CD4-positive, CD25-positive, alpha-beta regulatory T cell (primary cell): ENCODE data around the gene LIPJ. TPM values are rescaled to one million over a fixed set of nuclear protein-coding genes. Genes with fewer than 3 reads are reported as not detected.

Experiments used
- ATAC-seq, 2 donors: fragments of 150-1000 bp; cut with Tn5 transposase; one replicate each; pipeline ENCODE4 v1.10.0; 2021; ENCODE audit warnings: low read depth in 2 of 2, moderate number of reproducible peaks in 2 of 2, moderate library complexity in 1 of 2
- DNase-seq, 3 donors: peaks; one replicate each; pipeline versions ENCODE4 v3.0.0 to v3.0.0-alpha.2; 2012 to 2022; ENCODE audit warnings: mixed read lengths in 1 of 3
- H3K27ac ChIP-seq: one replicate; pipeline ENCODE4 v1.7.0; 2013; ENCODE audit warnings: mild to moderate bottlenecking, low read length; ENCODE audit not compliant: insufficient read depth, poor library complexity, severe bottlenecking
- H3K27me3 ChIP-seq: one replicate; pipeline ENCODE4 v1.7.0; 2013; ENCODE audit warnings: low read length; ENCODE audit not compliant: control insufficient read depth, insufficient read depth
- H3K36me3 ChIP-seq: one replicate; pipeline ENCODE4 v1.7.0; 2013; ENCODE audit warnings: mild to moderate bottlenecking, low read length, moderate library complexity; ENCODE audit not compliant: control insufficient read depth, insufficient read depth
- H3K4me1 ChIP-seq: 2 replicates; pipeline ENCODE4 v1.7.0; 2013; ENCODE audit warnings: mild to moderate bottlenecking, low read length; ENCODE audit not compliant: insufficient read depth, control insufficient read depth, poor library complexity, severe bottlenecking
- H3K4me3 ChIP-seq: one replicate; pipeline ENCODE4 v1.7.0; 2013; ENCODE audit warnings: low read depth, mild to moderate bottlenecking, low read length, moderate library complexity
- H3K9me3 ChIP-seq, 2 experiments: 1 replicate in 1 of 2; 2 replicates in 1 of 2; pipeline ENCODE4 v1.7.0; 2013; ENCODE audit warnings: low read length in 2 of 2, mild to moderate bottlenecking in 1 of 2, moderate library complexity in 1 of 2; ENCODE audit not compliant: control insufficient read depth in 2 of 2
- H3K27ac Mint-ChIP-seq, 3 donors: one replicate each; pipeline ENCODE4 v1.8.0; 2020 to 2022; ENCODE audit warnings: mild to moderate bottlenecking in 3 of 3, mixed read lengths in 3 of 3, moderate library complexity in 2 of 3
- H3K27me3 Mint-ChIP-seq: one replicate; pipeline ENCODE4 v1.8.0; 2022; ENCODE audit warnings: mild to moderate bottlenecking, mixed read lengths
- H3K36me3 Mint-ChIP-seq: one replicate; pipeline ENCODE4 v1.8.0; 2020; ENCODE audit warnings: mixed read lengths
- H3K4me1 Mint-ChIP-seq, 4 donors: one replicate each; pipeline ENCODE4 v1.8.0; 2020 to 2022; ENCODE audit warnings: mixed read lengths in 4 of 4, mild to moderate bottlenecking in 1 of 4
- H3K4me3 Mint-ChIP-seq, 4 donors: one replicate each; pipeline ENCODE4 v1.8.0; 2020 to 2022; ENCODE audit warnings: mild to moderate bottlenecking in 4 of 4, mixed read lengths in 4 of 4, moderate library complexity in 3 of 4
- H3K9me3 Mint-ChIP-seq, 7 donors: one replicate each; pipeline ENCODE4 v1.8.0; 2020 to 2022; ENCODE audit warnings: mixed read lengths in 7 of 7, mild to moderate bottlenecking in 3 of 7, moderate library complexity in 2 of 7
- polyA plus RNA-seq, 4 donors: library from polyadenylated mRNA; unstranded; fragments of 300-500 nt; fragmentation: Illumina TruSeq; gene quantifications; one replicate each; pipeline ENCODE4 v1.2.3, GENCODE V29; 2021
- total RNA-seq: library from RNA; stranded (reverse); gene quantifications from one replicate; pipeline ENCODE4 v1.2.3, GENCODE V29; 2022

LIPJ gene
- total and polyA plus RNA-seq, 5 donors from 2014 or later, result not detected

DNA sequence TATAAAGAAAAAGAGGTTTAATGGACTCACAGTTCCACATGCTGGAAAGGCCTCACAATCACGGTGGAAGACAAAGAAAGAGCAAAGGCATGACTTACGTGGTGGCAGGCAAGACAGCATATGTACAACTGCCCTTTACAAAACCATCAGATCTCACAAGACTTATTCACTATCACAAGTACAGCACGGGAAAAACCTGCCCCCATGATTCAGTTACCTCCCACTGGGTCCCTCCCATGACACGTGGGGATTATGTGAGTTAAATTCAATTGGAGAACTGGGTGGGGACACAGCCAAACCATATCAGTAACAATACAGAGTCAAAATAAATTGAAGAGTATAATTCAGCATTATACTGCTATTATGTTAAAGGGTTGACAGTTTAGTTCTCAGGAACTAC lies 41.2 kb upstream of the LIPJ start:
- Mint-ChIP-seq H3K4me3 (no peak overlapping the region), H3K27ac (no peak overlapping the region), H3K4me1 (peaks cover 0 to 2% (median 0%) of the 10 kb centered on the region in 4 donors), H3K9me3 (no peaks in the 10 kb centered on the region), H3K27me3 (no peaks in the 10 kb centered on the region), H3K36me3 (peaks cover 3% of the 10 kb centered on the region)
- Histone ChIP-seq H3K27ac (no peak overlapping the region), H3K4me1 (no peaks in the 10 kb centered on the region), H3K9me3 (no peaks in the 10 kb centered on the region), H3K4me3 (no peak overlapping the region), H3K36me3 (no peaks in the 10 kb centered on the region), H3K27me3 (no peaks in the 10 kb centered on the region)
- DNase-seq, result no peak
- ATAC-seq, result no peak

DNA sequence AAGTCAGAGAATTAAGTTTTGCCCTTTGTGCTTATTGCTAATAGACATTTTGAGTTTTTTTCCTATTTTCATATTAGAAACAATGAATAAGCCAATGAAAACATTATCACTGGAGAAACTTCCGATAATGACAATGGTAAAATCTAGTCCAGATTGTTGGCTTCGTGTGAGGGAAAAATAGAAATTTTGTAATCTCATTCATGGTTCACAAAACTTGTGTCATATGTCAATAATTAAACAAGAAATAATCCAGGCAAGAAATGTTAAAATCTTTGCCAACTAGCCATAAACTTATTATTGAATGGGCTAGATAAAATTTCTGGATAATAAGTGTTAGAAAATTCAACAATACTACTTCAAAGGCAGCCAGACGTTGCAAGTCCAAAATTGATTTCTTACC lies 40.1 kb upstream of the LIPJ start:
- H3K4me3 ChIP-seq, result no peak overlapping the region
- peaks cover 0 to 2% (median 0%) of the 10 kb centered on the region in 4 donors for H3K4me1 Mint-ChIP-seq
- H3K4me1 ChIP-seq, result no peaks in the 10 kb centered on the region
- no peaks in the 10 kb centered on the region for H3K27me3 ChIP-seq
- no peak overlapping the region for H3K27ac Mint-ChIP-seq
- H3K27ac ChIP-seq, result no peak overlapping the region
- peaks cover 3% of the 10 kb centered on the region for H3K36me3 Mint-ChIP-seq
- no peaks in the 10 kb centered on the region for H3K9me3 ChIP-seq
- H3K9me3 Mint-ChIP-seq, result no peaks in the 10 kb centered on the region
- ATAC-seq, result no peak
- H3K4me3 Mint-ChIP-seq, result no peak overlapping the region
- no peaks in the 10 kb centered on the region for H3K36me3 ChIP-seq
- H3K27me3 Mint-ChIP-seq, result no peaks in the 10 kb centered on the region
- DNase-seq, result no peak

DNA sequence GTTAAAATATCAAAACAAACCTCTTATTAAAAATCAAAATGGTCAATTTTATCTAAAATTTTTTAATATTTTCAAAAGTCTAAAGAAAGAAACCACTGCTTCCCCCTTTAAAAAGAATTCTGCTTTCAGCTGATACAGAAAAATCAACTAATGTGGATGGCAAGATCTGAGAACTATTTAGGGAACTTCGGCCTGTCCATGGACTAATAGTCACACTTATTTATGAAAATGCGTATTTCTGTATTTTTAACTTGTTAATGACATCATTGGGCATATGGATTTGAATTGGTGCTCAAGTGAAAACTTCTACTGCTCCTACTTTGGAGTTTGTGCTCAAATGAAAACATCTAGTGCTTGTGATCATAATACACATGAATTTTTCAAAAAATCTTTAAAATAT lies 35.3 kb upstream of the LIPJ start:
- H3K36me3 Mint-ChIP-seq, result peaks cover 3% of the 10 kb centered on the region
- DNase-seq (no peak), ATAC-seq (no peak)
- H3K27me3 Mint-ChIP-seq, result no peaks in the 10 kb centered on the region
- Histone ChIP-seq H3K4me3 (no peak overlapping the region), H3K27ac (no peak overlapping the region), H3K9me3 (no peaks in the 10 kb centered on the region), H3K36me3 (no peaks in the 10 kb centered on the region), H3K27me3 (no peaks in the 10 kb centered on the region), H3K4me1 (no peaks in the 10 kb centered on the region)
- H3K9me3 Mint-ChIP-seq, result no peaks in the 10 kb centered on the region
- no peak overlapping the region for H3K27ac Mint-ChIP-seq
- H3K4me3 Mint-ChIP-seq, result no peak overlapping the region
- no peaks in the 10 kb centered on the region for H3K4me1 Mint-ChIP-seq

DNA sequence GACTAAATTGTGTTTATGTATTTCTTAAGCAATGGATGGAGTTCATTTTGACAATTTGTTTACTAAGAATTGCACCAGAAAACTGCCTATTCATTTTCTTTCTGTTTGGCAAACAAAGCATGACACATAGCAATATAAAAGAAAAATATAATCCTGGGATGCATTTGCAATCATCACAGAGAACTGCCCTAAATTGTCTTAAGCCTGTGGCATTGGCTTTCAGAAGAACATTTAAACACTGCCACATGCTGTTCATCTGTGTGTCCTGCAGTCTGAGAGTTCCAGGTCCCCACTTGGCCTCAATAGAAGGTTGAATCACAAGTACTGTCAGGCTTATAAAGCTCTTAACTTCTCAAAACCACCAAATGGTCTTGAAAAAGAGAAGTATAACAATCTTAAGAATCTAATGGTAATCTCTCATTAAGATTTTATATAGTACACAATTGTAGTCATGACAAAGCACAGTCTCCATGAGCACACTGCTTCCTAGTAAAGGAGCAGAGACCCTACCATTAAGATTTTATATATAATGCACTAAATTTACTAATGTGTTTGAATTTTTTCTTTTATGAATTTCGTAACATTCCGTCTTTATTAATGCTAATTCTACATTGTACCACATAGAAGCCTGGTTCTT lies 33.3 kb upstream of the LIPJ start:
- Histone ChIP-seq H3K4me1 (no peaks in the 10 kb centered on the region), H3K27me3 (no peaks in the 10 kb centered on the region), H3K9me3 (no peaks in the 10 kb centered on the region), H3K27ac (no peak overlapping the region), H3K36me3 (no peaks in the 10 kb centered on the region), H3K4me3 (no peak overlapping the region)
- H3K9me3 Mint-ChIP-seq, result no peaks in the 10 kb centered on the region
- DNase-seq, result peak; percentile 5 to 70 (median 49)
- H3K27me3 Mint-ChIP-seq, result no peaks in the 10 kb centered on the region
- H3K4me1 Mint-ChIP-seq, result no peaks in the 10 kb centered on the region
- H3K27ac Mint-ChIP-seq, result no peak overlapping the region
- H3K4me3 Mint-ChIP-seq, result no peak overlapping the region
- ATAC-seq, result peak in 1 of 2 donors; percentile 71
- no peaks in the 10 kb centered on the region for H3K36me3 Mint-ChIP-seq

DNA sequence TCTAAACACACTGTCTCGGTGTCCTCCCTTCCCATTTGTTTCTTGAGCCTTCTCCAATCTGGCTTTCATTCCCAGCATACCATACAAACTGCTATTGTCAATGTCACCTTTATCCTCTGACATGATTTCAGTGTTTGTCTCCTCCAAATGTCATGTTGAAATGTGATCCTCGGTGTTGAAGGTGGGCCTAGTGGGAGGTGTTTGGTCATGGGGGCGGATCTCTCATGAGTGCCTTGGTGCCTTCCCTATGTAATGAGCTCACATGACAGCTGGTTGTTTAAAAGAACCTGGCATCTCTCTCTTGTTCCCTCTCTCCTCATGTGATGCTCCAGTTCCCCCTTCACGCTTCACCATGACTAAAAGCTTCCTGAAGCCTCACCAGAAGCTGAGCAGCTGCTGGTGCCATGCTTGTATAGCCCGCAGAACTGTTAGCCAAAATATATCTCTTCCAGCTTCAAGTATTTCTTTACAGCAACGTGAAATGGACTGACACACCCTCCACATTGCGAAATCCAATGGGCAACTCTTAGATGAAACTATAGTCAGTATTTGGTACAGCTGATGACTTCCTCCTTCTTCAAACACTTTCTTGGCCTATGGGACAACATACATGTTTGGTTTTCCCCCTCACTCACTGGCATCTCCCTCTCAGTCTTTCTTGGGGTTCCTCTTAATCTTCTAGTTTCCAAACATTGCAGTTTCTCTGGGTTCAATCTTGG lies 31.2 kb upstream of the LIPJ start:
- DNase-seq (no peak), ATAC-seq (no peak)
- H3K27ac Mint-ChIP-seq, result no peak overlapping the region
- no peaks in the 10 kb centered on the region for H3K27me3 ChIP-seq
- peaks cover 0 to 6% (median 2%) of the 10 kb centered on the region in 4 donors for H3K4me1 Mint-ChIP-seq
- no peak overlapping the region for H3K4me3 Mint-ChIP-seq
- no peaks in the 10 kb centered on the region for H3K9me3 Mint-ChIP-seq
- no peak overlapping the region for H3K27ac ChIP-seq
- no peaks in the 10 kb centered on the region for H3K27me3 Mint-ChIP-seq
- no peaks in the 10 kb centered on the region for H3K36me3 Mint-ChIP-seq
- no peaks in the 10 kb centered on the region for H3K9me3 ChIP-seq
- H3K4me3 ChIP-seq, result no peak overlapping the region
- no peaks in the 10 kb centered on the region for H3K36me3 ChIP-seq
- H3K4me1 ChIP-seq, result no peaks in the 10 kb centered on the region

DNA sequence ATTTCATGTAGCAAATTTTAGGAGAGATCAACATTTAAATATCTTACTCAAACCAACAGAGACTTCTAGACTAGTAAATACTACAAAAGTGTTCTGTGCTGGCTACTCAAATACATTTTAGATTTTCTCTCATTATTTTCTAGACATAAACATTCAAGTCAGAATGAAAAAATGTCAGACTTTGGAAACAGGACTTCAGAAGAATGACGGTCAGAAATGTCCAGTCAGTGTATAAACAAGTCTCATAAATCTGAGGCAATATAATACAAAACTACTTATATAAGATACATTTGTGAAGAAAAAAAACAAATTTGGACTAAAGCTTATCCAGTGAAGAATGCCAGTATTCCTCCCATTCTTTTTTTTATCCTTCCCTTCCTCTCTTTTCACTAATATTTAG lies 29.3 kb upstream of the LIPJ start:
- Histone ChIP-seq H3K27ac (no peak overlapping the region), H3K9me3 (no peaks in the 10 kb centered on the region), H3K36me3 (no peaks in the 10 kb centered on the region), H3K27me3 (peaks cover 2% of the 10 kb centered on the region), H3K4me3 (no peak overlapping the region), H3K4me1 (no peaks in the 10 kb centered on the region)
- Mint-ChIP-seq H3K36me3 (peaks cover 2% of the 10 kb centered on the region), H3K9me3 (no peaks in the 10 kb centered on the region), H3K27me3 (peaks cover 2% of the 10 kb centered on the region), H3K4me1 (peaks cover 0 to 9% (median 2%) of the 10 kb centered on the region in 4 donors), H3K27ac (no peak overlapping the region), H3K4me3 (no peak overlapping the region)
- ATAC-seq, result no peak
- DNase-seq, result no peak

DNA sequence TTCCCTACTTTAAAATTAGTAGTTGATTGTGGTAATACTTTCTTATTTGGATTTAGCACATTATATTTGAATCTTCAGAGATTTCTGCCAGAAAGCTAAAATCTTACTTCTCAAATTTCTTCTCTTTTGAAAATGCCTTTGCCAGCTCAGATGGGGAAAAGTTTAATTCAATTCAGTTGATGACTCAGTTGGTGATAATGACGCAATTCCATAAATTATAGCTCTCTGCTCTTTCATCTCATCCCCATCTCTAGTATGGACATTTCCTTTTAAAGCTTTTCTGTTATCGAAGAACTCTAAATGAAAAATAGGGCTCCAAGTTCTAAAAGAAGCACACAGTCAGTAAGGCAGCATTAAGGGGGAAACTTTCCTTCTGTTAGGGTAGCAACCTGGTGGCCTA lies 28.9 kb upstream of the LIPJ start:
- no peaks in the 10 kb centered on the region for H3K9me3 Mint-ChIP-seq
- H3K27me3 Mint-ChIP-seq, result peaks cover 6% of the 10 kb centered on the region
- H3K27me3 ChIP-seq, result peaks cover 2% of the 10 kb centered on the region
- no peak overlapping the region for H3K27ac Mint-ChIP-seq
- H3K4me1 Mint-ChIP-seq, result peaks cover 0 to 9% (median 3%) of the 10 kb centered on the region in 4 donors
- no peak for ATAC-seq
- H3K36me3 Mint-ChIP-seq, result peaks cover 4% of the 10 kb centered on the region
- H3K27ac ChIP-seq, result no peak overlapping the region
- H3K36me3 ChIP-seq, result no peaks in the 10 kb centered on the region
- H3K4me3 Mint-ChIP-seq, result no peak overlapping the region
- H3K4me3 ChIP-seq, result no peak overlapping the region
- H3K9me3 ChIP-seq, result no peaks in the 10 kb centered on the region
- DNase-seq, result no peak
- H3K4me1 ChIP-seq, result no peaks in the 10 kb centered on the region

DNA sequence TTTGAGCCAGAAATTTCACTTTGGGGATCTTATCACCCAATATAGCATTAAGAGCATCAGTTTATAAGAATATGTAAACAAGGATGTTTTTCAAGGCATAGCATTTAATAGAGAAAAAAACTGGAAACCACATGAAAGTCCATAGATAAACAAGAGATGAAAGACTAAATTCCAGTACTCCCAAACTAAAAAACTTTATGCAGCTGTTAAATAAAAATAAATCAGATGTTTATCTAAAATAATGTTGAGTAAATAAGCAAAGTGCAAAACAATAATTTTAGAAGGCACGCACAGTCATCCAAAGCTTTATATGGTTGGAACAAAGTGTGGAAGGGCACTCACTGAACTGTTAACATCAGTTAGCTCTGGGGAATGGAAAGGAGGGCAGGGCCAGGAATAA lies 24.4 kb upstream of the LIPJ start:
- H3K36me3 ChIP-seq, result no peaks in the 10 kb centered on the region
- no peaks in the 10 kb centered on the region for H3K9me3 Mint-ChIP-seq
- ATAC-seq (no peak), DNase-seq (no peak)
- H3K27ac ChIP-seq, result no peak overlapping the region
- peaks cover 4% of the 10 kb centered on the region for H3K36me3 Mint-ChIP-seq
- no peak overlapping the region for H3K27ac Mint-ChIP-seq
- H3K27me3 Mint-ChIP-seq, result peaks cover 10% of the 10 kb centered on the region
- peaks cover 5 to 14% (median 7%) of the 10 kb centered on the region in 4 donors for H3K4me1 Mint-ChIP-seq
- H3K9me3 ChIP-seq, result no peaks in the 10 kb centered on the region
- peaks cover 2% of the 10 kb centered on the region for H3K27me3 ChIP-seq
- H3K4me3 Mint-ChIP-seq, result no peak overlapping the region
- no peaks in the 10 kb centered on the region for H3K4me1 ChIP-seq
- H3K4me3 ChIP-seq, result no peak overlapping the region
